HK-2 (cell line): Measurements from ENCODE around the gene MRC1.

Experiments
- DNase-seq: peaks from one replicate; pipeline ENCODE4 v3.0.0-alpha.2; 2018; ENCODE audit not compliant: unreplicated experiment

Gene MRC1

DNA sequence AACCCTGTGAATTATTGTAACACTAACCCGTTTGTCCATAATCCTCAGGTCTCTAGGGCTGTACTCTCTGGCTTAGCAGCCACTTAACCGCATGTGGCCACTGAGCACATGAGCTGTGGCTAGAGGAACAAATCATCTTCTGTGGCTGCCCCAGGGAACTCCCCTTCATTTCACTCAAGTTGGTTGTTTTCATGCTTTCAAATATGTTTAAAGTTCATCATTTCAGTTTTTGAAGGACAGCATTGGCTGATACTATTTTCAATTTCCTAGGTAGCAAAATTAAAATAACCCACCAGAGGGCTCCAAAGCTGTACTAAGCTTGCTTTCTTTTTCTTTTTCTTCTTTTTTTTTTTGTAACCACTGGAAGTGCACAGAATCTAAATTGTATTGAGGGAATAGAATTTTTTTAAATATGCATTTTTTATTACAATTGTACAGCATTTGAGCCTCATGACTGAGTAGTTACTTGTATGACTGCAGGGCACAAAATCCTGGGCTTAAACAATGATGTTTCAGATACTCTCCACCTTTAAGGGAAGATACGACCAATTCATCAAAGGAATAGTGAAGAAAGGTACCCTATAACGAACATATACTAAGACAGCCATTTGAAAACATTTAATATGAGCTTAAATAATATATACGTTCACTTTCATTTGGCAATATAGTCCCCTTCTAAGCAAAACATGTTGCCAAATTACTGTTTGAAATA, 38.6 kb downstream of the MRC1 start:
- no peak for DNase-seq

DNA sequence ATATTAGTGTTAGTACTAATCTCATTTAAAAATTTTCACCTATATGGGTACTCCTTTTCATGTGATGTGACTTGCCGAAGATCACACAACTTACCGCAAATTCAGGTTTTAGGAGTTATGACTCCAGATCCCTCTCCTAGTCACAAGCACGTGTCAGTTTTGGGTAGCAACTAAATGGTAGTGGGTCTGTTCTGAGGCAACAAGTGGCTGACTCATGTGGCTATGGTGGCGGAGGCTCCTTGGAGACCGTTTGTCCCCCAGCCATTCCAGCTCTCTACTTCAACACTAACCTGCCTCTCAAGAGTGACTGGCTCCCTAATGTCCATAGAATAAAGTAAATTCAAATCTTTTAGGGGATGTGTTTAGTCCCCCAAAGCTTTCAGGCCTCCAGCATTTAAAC, 39.5 kb downstream of the MRC1 start:
- DNase-seq: no peak

DNA sequence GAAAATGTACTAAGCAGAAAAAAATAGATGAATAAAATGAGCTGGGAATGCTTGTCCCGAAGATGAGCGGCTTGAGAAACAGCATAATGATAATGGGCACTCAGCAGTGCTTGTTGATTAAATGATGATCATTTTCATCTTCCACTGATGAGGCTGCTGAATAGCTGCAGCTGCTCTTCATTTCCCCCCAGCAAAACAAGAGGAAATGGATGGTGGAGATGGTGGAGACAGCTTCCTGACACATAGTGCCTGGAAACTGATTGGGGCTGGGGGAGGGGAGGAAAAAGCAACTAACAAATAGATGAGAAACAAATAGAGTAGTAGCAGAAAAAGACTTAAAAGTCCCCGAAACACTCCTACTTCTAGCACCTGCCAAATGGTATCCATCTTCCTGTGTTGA, 41.4 kb downstream of the MRC1 start:
- no peak for DNase-seq

DNA sequence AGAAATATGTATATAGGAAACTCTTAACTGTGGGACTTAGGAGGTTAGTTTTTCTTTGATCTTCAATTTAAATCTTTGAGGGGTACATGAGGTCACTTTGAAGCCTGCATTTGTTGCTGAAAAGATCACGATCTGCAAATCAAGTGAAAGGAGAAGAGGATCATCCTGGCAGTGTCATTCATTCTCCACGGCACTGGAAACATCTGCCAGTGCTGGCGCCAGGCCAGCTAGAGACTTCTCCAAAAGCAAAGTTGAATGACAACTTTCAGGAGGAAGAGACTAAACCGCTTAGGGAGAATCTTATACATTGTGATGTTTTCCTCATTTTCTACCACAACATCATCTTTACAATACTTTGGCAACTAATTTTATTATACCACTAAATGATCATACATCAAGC, 42.5 kb downstream of the MRC1 start:
- no peak for DNase-seq

DNA sequence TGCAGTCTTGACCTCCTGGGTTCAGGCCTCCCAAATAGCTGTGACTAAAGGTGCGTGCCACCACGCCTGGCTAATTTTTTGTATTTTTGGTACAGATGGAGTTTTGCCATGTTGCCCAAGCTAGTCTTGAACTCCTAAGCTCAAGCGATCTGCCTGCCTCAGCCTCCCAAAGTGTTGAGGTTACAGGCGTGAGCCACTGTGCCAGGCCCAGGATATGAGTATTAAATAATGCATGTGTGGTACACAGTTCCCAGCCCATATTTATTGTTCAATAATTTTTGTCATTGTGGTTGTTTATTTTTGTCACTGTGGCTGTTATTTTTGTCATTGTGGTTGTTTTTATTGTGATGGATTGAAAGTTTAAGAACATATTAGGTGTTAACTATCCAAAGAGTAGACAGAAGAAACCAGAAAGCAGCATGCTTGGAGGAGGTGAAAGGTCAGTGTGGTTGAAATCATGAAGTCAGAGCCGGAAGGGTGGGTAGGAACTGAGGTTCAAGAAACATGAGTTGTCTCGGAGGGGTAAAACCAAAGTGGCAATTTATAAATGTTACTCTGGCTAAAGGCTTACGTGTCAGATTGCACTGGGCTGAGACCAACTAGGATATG, 45.0 kb downstream of the MRC1 start:
- no peak for DNase-seq

DNA sequence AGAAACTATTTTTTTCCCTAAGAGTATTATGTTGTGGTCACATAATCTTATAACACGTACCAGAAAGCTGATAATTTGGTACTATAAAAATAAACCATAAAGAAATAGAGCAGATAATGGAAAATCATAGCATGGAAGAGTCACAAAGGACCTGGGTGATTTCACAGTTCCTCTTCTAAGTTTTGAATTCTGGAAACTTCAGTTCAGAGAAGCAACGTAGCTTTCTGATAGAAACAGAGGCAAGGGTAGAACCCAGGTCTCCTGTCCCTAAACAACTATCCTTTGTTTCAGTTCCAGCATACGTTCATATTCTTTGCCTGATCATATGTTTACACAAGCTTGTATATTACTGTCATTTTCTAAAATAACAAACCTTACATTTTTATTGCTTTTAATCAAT, 47.9 kb downstream of the MRC1 start:
- DNase-seq: no peak

DNA sequence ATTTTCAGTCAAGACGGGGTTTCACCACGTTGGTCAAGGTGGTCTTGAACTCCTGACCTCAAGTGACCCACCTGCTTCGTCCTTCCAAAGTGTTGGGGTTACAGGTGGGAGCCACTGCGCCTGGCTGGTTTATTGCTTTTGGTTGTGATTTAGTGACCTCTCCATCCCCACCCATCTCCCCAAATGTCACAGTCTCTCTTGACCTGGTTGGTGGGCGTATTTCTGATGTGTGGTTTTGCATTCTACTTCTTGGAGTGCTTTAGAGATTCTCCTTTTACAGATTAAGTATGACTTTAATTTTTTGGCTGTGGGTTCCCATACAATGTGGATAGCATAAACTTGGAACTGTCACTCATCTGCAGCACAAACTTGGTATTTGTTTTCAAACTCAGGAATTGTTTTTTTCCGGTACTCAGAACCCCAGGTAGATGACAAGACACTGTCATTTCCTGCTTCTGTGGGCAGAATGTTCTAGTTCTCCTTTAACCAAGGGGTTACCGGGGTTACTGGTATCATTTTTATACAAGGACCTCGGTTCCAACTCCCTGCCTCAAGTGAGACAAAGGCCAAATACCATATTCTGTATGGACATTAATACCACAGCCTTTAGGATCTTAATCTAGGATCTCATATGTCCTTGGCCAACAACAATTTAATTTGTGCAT, 50.5 kb downstream of the MRC1 start:
- DNase-seq: no peak

DNA sequence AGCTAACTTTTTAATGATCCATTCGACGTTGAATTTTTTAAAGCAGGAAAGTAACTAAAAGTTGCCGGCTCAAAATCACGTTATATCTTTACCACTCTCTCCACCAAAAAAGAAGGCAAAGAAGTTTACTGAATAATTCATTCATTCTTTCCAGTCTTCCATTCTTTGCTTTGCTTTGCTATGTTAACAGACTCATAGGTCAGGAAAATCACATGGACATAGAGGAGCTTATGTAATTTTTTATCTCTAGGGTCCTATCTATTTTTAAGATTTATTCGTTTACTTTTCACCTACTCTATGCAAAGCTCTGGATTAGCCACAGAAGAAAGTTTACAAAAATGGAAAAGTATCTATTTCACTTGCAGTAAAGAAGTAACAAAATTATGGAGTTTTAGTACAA, 52.6 kb downstream of the MRC1 start:
- DNase-seq: no peak

DNA sequence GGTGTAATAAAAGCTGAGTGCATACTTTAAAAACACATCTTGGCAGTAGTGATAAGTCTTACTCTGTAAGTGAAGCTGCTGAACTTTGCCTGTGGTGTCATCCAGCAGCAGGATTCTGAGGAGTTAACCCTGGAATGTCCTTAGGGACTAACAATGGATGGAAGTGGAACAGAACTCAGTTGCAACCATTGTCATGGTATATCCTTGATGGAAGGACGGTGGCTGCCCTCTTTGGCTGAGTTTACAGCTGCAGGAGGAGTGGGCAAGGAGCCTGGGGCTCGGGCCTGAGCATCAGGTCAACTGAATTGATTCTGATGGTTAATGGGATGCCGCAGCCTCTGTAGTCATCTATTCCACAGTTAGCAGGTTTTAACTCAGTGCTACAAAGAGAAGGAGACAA, 56.2 kb downstream of the MRC1 start:
- no peak for DNase-seq

DNA sequence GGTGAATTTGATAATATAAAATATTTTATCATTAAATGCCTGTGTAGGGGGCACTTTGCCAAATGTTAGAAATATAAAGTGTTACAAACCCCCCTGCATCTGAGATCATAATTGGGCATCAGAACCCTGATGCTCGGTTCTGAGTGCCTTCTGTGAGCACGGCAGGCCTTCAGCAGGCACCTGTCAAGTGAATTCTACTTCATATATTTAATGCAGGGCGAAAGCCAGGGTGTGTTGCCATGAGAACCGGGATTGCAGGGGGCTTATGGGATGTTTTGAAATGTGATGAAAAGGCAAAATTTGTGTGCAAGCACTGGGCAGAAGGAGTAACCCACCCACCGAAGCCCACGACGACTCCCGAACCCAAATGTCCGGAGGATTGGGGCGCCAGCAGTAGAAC, 57.2 kb downstream of the MRC1 start:
- no peak for DNase-seq

DNA sequence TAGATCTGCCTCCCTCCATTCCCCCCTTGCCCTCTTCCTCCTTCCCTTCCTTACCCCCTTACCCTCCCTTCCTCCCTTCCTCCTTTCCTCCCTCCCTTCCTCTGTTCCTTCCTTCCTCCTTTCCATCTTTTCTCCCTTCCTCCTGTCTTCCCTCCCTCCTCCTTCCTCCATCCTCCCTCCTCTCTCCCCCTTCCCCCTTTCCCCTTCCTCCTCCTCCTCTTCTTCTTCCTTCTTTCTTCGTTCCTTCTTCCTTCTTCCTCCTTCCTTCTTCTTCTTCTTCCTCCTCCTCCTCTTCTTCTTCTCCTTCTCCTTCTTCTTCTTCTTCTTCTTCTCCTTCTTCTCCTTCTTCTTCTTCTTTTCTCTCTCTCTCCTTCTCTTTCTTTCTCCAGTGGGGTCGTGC, 57.9 kb downstream of the MRC1 start:
- no peak for DNase-seq

DNA sequence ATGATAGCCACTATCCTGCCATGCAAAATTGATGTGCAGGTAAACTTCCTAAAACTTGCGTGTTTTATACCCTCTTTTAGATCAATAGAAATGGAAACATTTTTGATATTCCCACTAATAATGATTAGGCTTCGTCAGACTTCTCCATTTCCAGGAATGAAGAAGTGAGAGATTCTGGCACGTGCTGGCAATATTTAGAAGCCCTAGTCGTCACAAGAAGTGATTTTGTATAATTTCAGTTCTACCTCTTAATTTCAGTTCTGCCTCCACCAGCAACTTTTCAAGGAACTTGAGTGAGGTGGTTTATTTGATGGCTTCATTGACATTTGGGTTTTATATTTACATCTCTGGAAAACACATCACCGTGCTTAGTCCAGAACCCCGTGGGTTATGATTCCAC, 61.9 kb downstream of the MRC1 start:
- no peak for DNase-seq

DNA sequence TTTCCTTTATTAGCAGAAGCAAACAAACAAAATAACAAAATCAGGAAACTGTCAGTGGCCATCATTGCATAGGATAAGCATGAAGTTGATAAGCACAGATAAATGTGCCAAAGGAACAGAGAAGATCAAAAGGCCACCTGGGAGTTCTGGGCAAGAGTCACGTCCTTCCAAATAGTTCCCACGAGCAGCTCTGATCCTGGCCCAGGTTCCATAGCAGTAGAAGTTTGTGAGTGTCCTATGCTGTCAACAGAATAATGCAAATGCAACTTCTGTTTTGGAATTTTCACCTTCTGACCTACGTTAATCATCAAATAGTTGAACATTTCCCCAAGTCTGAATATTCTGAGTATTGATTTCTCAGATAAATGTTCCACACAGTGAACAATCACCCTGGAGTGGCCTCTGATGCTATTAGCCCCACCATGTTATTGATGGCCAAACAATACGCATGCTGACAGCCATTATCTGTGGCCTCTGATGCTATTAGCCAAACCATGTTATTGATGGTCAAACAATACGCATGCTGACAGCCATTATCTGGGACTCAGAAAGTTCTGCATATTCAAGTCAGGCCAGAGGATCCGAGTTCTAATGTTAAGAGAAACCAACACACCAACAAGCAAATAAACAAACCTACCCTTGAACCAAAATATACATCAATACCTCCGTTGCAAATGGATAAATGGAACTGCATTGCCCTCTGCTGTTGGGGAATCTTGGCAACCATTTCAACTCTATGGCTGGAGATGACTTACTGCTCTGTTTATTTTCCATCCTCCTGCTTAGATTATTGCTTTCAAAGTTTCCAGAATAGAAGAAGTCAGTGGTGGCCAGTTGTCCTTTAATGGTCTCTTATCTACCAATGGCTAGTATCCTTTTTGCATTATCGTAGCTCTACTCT, 63.3 kb downstream of the MRC1 start:
- no peak for DNase-seq

DNA sequence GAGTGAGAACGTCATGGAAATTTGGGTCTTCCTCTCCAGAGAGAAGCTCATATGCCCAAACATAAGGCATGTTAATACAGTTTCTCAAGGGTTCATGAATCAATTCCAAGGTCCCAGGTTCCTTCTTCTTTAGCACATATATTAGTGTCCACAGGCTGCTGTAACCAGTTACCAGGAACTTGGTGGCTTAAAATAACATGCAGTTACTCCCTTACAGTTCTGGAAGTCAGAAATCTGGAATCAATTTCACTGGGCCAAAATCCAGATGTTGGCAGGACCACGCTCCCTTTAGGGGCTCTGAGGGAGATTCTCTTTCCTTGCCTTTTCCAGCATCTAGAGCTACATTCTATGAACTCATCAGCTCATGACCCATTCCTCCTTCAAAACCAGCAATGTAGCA, 64.8 kb downstream of the MRC1 start:
- DNase-seq: no peak

DNA sequence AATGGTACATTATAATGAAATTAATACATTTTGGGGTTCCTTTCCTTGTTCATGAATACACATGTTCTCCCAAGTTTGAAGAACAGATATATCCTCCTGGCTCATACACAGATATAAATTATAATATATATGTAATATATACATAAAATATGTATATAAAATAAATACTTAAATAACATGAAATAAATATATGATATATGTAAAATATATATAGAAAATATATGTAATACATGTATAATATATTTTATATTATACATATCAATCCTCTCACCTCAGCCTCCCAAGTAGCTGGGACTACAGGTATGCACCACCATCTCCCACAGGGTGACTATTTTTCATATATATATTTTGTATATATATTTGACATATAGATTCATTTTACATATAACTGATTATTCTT, 68.0 kb downstream of the MRC1 start:
- no peak for DNase-seq

DNA sequence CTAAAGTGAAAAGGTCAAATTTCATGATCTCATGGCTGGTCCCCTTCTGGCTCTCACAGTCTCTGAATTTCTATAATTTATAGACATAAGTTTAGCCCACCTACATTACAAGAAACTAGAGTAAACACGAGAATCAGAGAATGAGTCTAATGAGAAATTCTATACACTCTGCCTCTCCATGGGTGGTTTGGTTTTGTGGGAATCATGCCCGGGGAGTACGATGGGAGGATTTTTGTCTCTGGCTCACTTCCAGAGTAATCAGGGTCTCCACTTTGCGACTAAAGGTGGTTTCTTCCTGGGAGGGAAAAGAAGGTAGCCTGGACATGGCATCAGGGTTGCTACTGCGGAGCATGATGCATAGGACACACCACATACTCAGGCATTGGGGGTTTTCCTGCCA, 69.7 kb downstream of the MRC1 start:
- no peak for DNase-seq

DNA sequence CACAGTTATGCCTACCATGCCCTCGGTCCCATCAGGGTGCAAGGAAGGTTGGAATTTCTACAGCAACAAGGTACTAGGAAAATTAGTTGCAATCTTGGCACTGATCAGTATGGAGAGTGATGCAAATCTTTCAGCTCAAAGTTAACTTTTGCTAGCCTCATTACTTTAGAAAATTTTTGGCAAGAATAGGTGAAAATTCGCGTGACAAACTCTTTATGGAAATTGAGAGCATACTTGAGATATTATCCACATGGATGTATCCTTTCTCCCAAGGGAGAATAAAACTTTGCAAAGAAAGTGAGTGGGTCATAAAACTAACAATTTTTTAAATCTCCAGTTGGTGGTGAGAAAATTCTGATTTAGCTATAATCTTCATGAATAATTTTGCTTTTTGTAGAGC, 71.5 kb downstream of the MRC1 start:
- DNase-seq: no peak

DNA sequence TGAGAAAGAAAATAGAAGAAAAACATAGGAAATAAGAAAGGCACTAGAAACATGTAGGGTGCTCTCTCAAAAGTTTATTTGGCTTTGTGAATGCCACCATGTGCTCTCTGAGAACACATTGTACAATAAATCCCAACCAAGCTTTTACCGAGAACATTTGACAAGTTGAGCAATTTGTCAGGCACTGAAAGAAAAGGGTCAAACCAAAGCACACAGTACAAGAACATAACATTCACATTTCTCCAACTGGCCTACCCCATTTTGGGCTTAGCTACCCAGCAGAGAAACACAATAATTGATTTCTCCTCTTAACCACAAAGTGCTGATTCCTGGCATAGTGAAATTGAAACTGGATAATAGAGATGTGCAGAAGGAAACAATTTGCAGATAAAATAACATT, 73.4 kb downstream of the MRC1 start:
- DNase-seq: no peak

DNA sequence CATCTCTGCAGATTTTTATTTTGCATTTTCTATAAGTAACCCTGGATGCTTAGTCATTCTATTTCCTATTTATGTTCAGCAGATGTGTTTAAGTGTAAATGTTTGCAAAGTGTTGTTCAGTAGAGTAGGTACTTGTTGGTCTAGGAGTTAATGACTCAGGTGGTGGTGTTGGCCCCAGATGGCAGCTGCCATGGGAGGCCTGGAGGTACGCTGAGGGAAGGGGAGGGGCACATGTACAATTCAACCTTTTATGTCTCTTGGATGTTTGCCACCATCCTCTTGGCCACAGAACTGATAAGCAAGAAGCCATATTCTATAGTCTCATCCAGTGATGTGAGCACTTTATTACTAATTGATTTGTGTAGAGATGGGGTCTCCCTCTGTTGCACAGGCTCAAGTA, 74.5 kb downstream of the MRC1 start:
- DNase-seq: no peak

DNA sequence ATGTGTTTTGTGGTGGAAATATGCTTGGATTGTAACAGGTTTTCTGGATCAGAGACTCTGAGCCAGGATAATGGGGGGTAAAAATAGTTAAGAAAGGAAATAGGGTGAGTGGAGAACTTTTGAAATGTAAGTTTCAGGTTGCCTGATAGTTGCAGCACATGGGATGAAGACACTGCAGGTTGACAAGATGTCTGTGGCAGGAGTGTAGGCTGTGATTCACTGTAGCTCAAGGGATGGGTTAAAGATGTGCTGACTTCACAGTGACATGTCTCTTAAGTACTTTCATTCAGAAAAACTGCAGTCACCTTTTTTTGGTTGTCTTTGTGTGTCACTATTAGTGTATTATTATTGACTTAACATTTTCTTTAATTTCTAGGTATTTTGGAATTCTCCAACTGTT, 79.0 kb downstream of the MRC1 start:
- DNase-seq: no peak

DNA sequence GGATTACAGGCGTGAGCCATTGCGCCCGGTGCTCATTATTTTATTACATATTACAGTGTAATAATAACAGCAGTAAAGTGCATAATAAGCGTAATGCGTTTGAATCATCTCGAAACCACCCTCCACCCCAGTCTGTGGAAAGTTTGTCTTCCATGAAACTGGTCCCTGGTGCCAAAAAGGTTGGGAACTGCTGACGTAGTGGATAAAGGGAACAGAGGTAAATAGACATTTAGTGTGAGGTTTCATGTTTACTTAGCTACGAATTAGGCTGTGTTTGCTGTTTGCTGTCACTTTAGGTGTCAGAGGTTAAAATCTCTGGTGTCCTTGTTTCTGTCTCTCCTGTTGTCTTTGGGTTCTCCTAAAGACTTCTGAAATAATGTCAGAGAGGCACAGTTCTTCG, 82.3 kb downstream of the MRC1 start:
- no peak for DNase-seq

DNA sequence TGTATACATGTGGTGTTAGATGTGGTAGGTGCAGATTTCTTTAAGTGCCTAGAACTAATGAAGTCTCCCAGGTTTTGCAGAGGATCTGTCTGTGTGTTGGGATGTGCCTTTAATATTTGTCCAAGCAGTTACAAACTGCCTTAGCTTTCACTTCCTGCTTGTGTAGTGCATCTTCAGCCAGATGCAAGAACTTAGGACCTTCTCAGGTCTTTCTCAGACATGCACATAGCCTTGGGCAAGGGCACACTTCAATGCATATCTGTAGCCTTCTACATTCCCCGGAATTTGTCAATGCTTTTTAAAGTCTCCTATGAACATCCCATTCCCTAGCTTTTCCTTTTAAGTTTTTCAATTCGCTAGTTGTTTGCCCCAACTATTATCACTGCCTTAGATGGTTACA, 95.4 kb downstream of the MRC1 start:
- no peak for DNase-seq

DNA sequence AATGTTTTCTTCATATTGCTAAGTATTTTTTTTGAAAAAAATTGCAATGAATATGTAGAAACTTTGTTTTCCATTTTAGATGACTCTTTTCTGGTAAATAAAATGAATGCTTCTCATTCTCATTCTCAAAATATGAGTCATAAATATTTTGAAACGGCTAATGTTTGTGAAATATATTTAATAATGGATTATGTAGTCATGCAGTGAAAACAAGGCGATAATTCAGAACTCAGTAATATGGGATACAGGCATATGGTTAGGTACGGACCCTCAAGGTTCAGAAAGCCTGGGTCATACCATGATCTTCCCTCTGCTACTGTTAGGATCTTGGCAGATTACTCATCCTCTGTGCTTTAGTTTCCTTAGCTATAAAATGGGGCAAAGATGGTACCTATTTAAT, 96.3 kb downstream of the MRC1 start:
- DNase-seq: no peak
